CD14-positive monocyte (primary cell): Measurements from ENCODE around the gene COL26A1. TPM values are rescaled to one million over a fixed set of nuclear protein-coding genes. Genes with fewer than 3 reads are reported as not detected.

ENCODE experiments used
- DNase-seq, 3 donors: peaks; one replicate each; pipeline ENCODE4 v3.0.0-alpha.2; 2011 to 2022
- H2AFZ ChIP-seq: 2 replicates; pipeline ENCODE4 v1.6.0; 2012; ENCODE audit warnings: mild to moderate bottlenecking, low read depth, low read length, inconsistent platforms; ENCODE audit not compliant: insufficient read depth, poor library complexity, severe bottlenecking
- H3K27ac ChIP-seq, 2 donors: 1 replicate in 1 of 2; 2 replicates in 1 of 2; pipeline ENCODE4 v1.5.1; 2012 to 2013; ENCODE audit warnings: low read length in 2 of 2, control low read depth in 1 of 2, inconsistent platforms in 1 of 2, low read depth in 1 of 2, mild to moderate bottlenecking in 1 of 2
- H3K27me3 ChIP-seq, 2 donors: one replicate each; pipeline versions ENCODE4 v1.6.0 to v1.6.1; 2011 to 2013; ENCODE audit warnings: low read length in 2 of 2; ENCODE audit not compliant: control insufficient read depth in 2 of 2, insufficient read depth in 2 of 2
- H3K36me3 ChIP-seq, 2 donors: replicated peaks in 1 of 2; 1 replicate in 1 of 2; 2 replicates in 1 of 2; pipeline versions ENCODE4 v1.5.1 to v1.6.1; 2012 to 2013; ENCODE audit warnings: low read length in 2 of 2, control low read depth in 1 of 2, inconsistent platforms in 1 of 2, mild to moderate bottlenecking in 1 of 2; ENCODE audit not compliant: insufficient read depth in 2 of 2, control insufficient read depth in 1 of 2
- H3K4me1 ChIP-seq, 2 donors: 1 replicate in 1 of 2; 2 replicates in 1 of 2; pipeline versions ENCODE4 v1.5.1 to v1.6.1; 2012 to 2013; ENCODE audit warnings: low read length in 2 of 2, control low read depth in 1 of 2, inconsistent platforms in 1 of 2, mild to moderate bottlenecking in 1 of 2, moderate library complexity in 1 of 2; ENCODE audit not compliant: insufficient read depth in 2 of 2, control insufficient read depth in 1 of 2
- H3K4me2 ChIP-seq: replicated peaks from 2 replicates; pipeline ENCODE3; 2012; ENCODE audit warnings: low read length, moderate library complexity, mild to moderate bottlenecking; ENCODE audit not compliant: poor library complexity, severe bottlenecking; ENCODE audit errors: extremely low read depth
- H3K4me3 ChIP-seq, 3 experiments: fragments of 200-600 bp in 1 of 3; sonication (generic) in 1 of 3; replicated peaks in 1 of 3; 1 replicate in 2 of 3; 2 replicates in 1 of 3; pipeline ENCODE4 v1.5.1; 2011 to 2013; ENCODE audit warnings: low read length in 3 of 3, mild to moderate bottlenecking in 3 of 3, control low read depth in 2 of 3, low read depth in 2 of 3, inconsistent platforms in 1 of 3, moderate library complexity in 1 of 3
- H3K79me2 ChIP-seq: 2 replicates; pipeline ENCODE4 v1.6.0; 2012; ENCODE audit warnings: mild to moderate bottlenecking, control low read depth, inconsistent platforms, low read length, moderate library complexity; ENCODE audit not compliant: insufficient read depth
- H3K9ac ChIP-seq: 2 replicates; pipeline ENCODE4 v1.6.0; 2017; ENCODE audit warnings: low read length, mild to moderate bottlenecking; ENCODE audit not compliant: insufficient read depth, poor library complexity, severe bottlenecking
- H3K9me3 ChIP-seq, 2 donors: replicated peaks in 1 of 2; 1 replicate in 1 of 2; 2 replicates in 1 of 2; pipeline versions ENCODE4 v1.5.1 to v1.6.1; 2012 to 2013; ENCODE audit warnings: low read length in 2 of 2, control low read depth in 1 of 2; ENCODE audit not compliant: control insufficient read depth in 1 of 2, insufficient read depth in 1 of 2
- H4K20me1 ChIP-seq: 2 replicates; pipeline ENCODE4 v1.6.0; 2012; ENCODE audit warnings: mild to moderate bottlenecking, low read length, control low read depth, moderate library complexity; ENCODE audit not compliant: insufficient read depth
- H3K27ac Mint-ChIP-seq, 7 donors: one replicate each; pipeline ENCODE4 v1.8.0; 2020; ENCODE audit warnings: mild to moderate bottlenecking in 7 of 7, mixed read lengths in 7 of 7, moderate library complexity in 6 of 7, inconsistent platforms in 2 of 7
- H3K27me3 Mint-ChIP-seq, 3 donors: one replicate each; pipeline ENCODE4 v1.8.0; 2021 to 2022; ENCODE audit warnings: low read depth in 3 of 3, mild to moderate bottlenecking in 3 of 3, mixed read lengths in 3 of 3, moderate library complexity in 3 of 3, inconsistent platforms in 1 of 3
- H3K36me3 Mint-ChIP-seq, 2 donors: one replicate each; pipeline ENCODE4 v1.8.0; 2020; ENCODE audit warnings: mixed read lengths in 2 of 2, inconsistent platforms in 1 of 2, mild to moderate bottlenecking in 1 of 2
- H3K4me1 Mint-ChIP-seq: one replicate; pipeline ENCODE4 v1.8.0; 2020; ENCODE audit warnings: mild to moderate bottlenecking, mixed read lengths
- H3K4me3 Mint-ChIP-seq, 2 donors: one replicate each; pipeline ENCODE4 v1.8.0; 2020; ENCODE audit warnings: mild to moderate bottlenecking in 2 of 2, mixed read lengths in 2 of 2, moderate library complexity in 1 of 2
- H3K9me3 Mint-ChIP-seq, 7 donors: one replicate each; pipeline ENCODE4 v1.8.0; 2020 to 2022; ENCODE audit warnings: mixed read lengths in 7 of 7, mild to moderate bottlenecking in 6 of 7, moderate library complexity in 6 of 7, inconsistent platforms in 2 of 7
- CTCF ChIP-seq: fragments of 200-600 bp; IDR thresholded peaks from one replicate; pipeline ENCODE4 v1.8.0; 2022; ENCODE audit warnings: antibody characterized with exemption, mild to moderate bottlenecking
- WGBS: methylation state at CpG from one replicate; pipeline ENCODE4 v1.1.5; 2013; ENCODE audit warnings: missing lambda C conversion rate; ENCODE audit not compliant: insufficient coverage; 5-methylcytosine and 5-hydroxymethylcytosine counted together
- intact Hi-C, 2 donors: fragments of 100-400 bp; cut with micrococcal nuclease; formaldehyde crosslinking; loops; one replicate each; pipeline versions ENCODE4 v1.15.0 to v1.15.1; 2023
- polyA plus RNA-seq, 3 donors: library from polyadenylated mRNA; depleted of rRNA in 1 of 3; unstranded in 2 of 3; stranded (reverse) in 1 of 3; fragments of 300-500 nt in 2 of 3; fragments of >200 nt in 1 of 3; fragmentation: Illumina TruSeq in 2 of 3; gene quantifications; 1 replicate in 2 of 3; 2 replicates in 1 of 3; pipeline ENCODE4 v1.2.3, GENCODE V29; 2012 to 2021

COL26A1 gene
- polyA plus RNA-seq, 3 donors, result not detected

DNA sequence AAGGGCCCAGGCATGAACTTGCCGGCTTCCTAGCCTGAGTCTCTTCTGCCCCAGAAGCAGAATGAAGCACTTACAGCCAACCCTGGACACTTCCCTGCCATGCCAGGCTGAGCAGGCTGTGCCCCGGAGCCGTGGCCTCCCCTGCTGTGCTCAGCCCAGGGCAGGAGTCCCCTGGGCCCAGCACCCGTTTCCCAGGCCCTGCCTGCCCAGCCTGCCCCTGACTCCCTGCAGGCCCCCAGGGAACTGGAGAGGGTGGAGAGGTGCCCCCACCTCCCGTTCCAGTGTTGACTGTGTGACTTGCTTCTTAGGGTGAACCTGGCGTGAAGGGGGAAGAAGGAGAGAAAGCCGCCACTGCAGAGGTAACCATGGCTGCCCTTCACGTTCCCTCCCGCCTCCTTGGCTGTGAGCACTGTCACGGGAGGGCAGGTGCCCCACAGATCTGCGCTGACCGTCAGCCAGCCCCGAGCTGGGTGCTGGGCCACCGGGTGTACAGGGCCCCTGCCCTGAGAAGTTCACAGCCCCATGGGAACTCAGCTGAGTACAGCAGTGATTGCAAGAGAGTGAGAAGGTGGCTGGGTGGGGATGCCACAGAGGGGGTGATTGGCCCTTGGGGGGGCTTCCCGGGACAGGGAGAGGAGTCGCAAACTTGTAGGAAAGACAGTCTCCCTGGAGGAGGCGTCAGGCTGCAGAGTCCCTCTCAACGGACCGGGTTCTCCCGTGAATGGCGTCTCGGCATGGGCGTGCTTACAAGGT, 190.5 kb downstream of the COL26A1 start:
- H4K20me1 ChIP-seq, result no peaks in the 10 kb centered on the region
- no peak overlapping the region for H2AFZ ChIP-seq
- no peaks in the 10 kb centered on the region for H3K9me3 ChIP-seq
- H3K4me3 Mint-ChIP-seq, result peak overlapping the region in 1 of 2 donors; percentile 40
- H3K4me3 ChIP-seq, result no peak overlapping the region
- no peak for DNase-seq
- H3K79me2 ChIP-seq, result no peaks in the 10 kb centered on the region
- H3K36me3 ChIP-seq, result no peaks in the 10 kb centered on the region
- WGBS, result 89% methylated on average over 22 of the region's 23 CpGs
- no peak overlapping the region for H3K9ac ChIP-seq
- no peaks in the 10 kb centered on the region for H3K27me3 ChIP-seq
- no peaks in the 10 kb centered on the region for H3K4me1 ChIP-seq
- no peaks in the 10 kb centered on the region for H3K9me3 Mint-ChIP-seq
- no peak overlapping the region for H3K27ac Mint-ChIP-seq
- H3K27ac ChIP-seq, result no peak overlapping the region
- no peak for TF ChIP-seq CTCF
- no peaks in the 10 kb centered on the region for H3K36me3 Mint-ChIP-seq
- intact Hi-C loops, result no loop called here
- peaks cover 0 to 6% (median 4%) of the 10 kb centered on the region in 3 donors for H3K27me3 Mint-ChIP-seq
- H3K4me2 ChIP-seq, result no peak overlapping the region
- H3K4me1 Mint-ChIP-seq, result peaks cover 1% of the 10 kb centered on the region

- intact Hi-C loops, result no loop called here
- Histone ChIP-seq H3K36me3 (no peaks in the 10 kb centered on the region), H2AFZ (no peak overlapping the region), H4K20me1 (no peaks in the 10 kb centered on the region), H3K4me1 (no peaks in the 10 kb centered on the region), H3K79me2 (no peaks in the 10 kb centered on the region), H3K27ac (no peak overlapping the region), H3K4me2 (no peak overlapping the region), H3K9me3 (no peaks in the 10 kb centered on the region), H3K27me3 (no peaks in the 10 kb centered on the region), H3K4me3 (no peak overlapping the region), H3K9ac (no peak overlapping the region)
- Mint-ChIP-seq H3K4me1 (peaks cover 1% of the 10 kb centered on the region), H3K9me3 (no peaks in the 10 kb centered on the region), H3K27me3 (peaks cover 0 to 4% (median 3%) of the 10 kb centered on the region in 3 donors), H3K4me3 (peak overlapping the region in 1 of 2 donors; percentile 40), H3K27ac (no peak overlapping the region), H3K36me3 (no peaks in the 10 kb centered on the region)
- no peak for DNase-seq
- TF ChIP-seq CTCF, result no peak
- WGBS, result 95% methylated on average over 6 of the region's 8 CpGs
These were observed 191.2 kb downstream of the COL26A1 start for GRCh38 chr7:101553771-101554445.
